ENCODE results near the gene ATP1B2. TPM values are rescaled to one million over a fixed set of nuclear protein-coding genes. Genes with fewer than 3 reads are reported as not detected.
A peak's percentile ranks its signal among the peaks of the same experiment; 100 is the strongest.

ATP1B2 gene
- polyA plus RNA-seq, 2 of the 4 experiments (the other 2 are of a cell fraction) = 0.10 to 0.16 TPM

- DNase-seq (ENCODE audit: low read depth in 1 of 2, low spot score in 1 of 2) (no peak), FAIRE-seq (peak; percentile 49), ATAC-seq (no peak)
- POLR2A ChIA-PET = interaction anchor here (0.7 to 1.1 kb wide), 2 partner anchors 27 to 41 kb away, joined by 3 read pairs; partner anchors contain the start of genes ATP1B2 and MPDU1
- CTCF ChIA-PET = interaction anchor here (0.7 to 7.7 kb wide), 8 partner anchors 10 to 113 kb away, joined by 3 to 56 read pairs (median 8); partner anchors contain the start of genes SOX15, TP53 and WRAP53
- TF ChIP-seq BHLHE40 (IDR thresholded peaks at IDR 0.05; ENCODE audit: low read depth, low read length) (no peak), CHD2 (IDR thresholded peaks at IDR 0.05; ENCODE audit: low read length, partially characterized antibody) (no peak)
- 99% methylated on average over 2 of the region's 2 CpGs for WGBS (ENCODE audit: missing lambda C conversion rate)
- Histone ChIP-seq H3K27ac (no peak overlapping the region), H3K4me3 (no peak overlapping the region), H3K4me1 (peaks cover 29% of the 10 kb centered on the region), H3K9me3 (no peaks in the 10 kb centered on the region), H3K4me2 (no peak overlapping the region)
Observed at GRCh38 chr17:7610641-7611040, 40.1 kb upstream of the ATP1B2 start.

GRCh38 chr17:7611635-7612293, 39.0 kb upstream of the ATP1B2 start:
- no peak for DNase-seq (ENCODE audit: low read depth in 1 of 2, low spot score in 1 of 2)
- 68% methylated on average over 3 of the region's 3 CpGs for WGBS (ENCODE audit: missing lambda C conversion rate)
- Histone ChIP-seq H3K4me1 (peaks cover 29% of the 10 kb centered on the region), H3K4me2 (peak overlapping the region; percentile 91), H3K9me3 (no peaks in the 10 kb centered on the region), H3K27ac (peak overlapping the region; percentile 40 to 66; a peak in 5 of 6 replicates), H3K4me3 (no peak overlapping the region)
- no peak for ATAC-seq
- FAIRE-seq = no peak
- ChIA-PET POLR2A (interaction anchor here (1.1 to 6.1 kb wide), 2 partner anchors 40 to 76 kb away, joined by 3 to 58 read pairs; partner anchors contain the start of genes ATP1B2, TP53 and WRAP53), CTCF (interaction anchor here (0.6 to 7.7 kb wide), 13 partner anchors 11 to 149 kb away, joined by 3 to 56 read pairs (median 5); partner anchors contain the start of genes SAT2, SOX15, TP53 and WRAP53)
- peak; percentile 82 for TF ChIP-seq NFE2L2 (conservative IDR thresholded peaks at IDR 0.05; ENCODE audit: low read length)
- TF ChIP-seq BHLHE40 (IDR thresholded peaks at IDR 0.05; ENCODE audit: low read depth, low read length) = no peak
- TF ChIP-seq MAFK (IDR thresholded peaks at IDR 0.05; ENCODE audit: partially characterized antibody) = peak; percentile 99

- no peak overlapping the region for H3K4me3 ChIP-seq
- 96% methylated on average over 1 of the region's 1 CpG for WGBS (ENCODE audit: missing lambda C conversion rate)
- no peaks in the 10 kb centered on the region for H3K9me3 ChIP-seq
- H3K4me1 ChIP-seq = peaks cover 29% of the 10 kb centered on the region
- peak overlapping the region; percentile 91 for H3K4me2 ChIP-seq
- TF ChIP-seq HES2 (IDR thresholded peaks at IDR 0.05) (no peak), MAFK (IDR thresholded peaks at IDR 0.05; ENCODE audit: partially characterized antibody) (no peak), CBX8 (IDR thresholded peaks at IDR 0.05) (no peak)
- no peak for DNase-seq (ENCODE audit: low read depth in 1 of 2, low spot score in 1 of 2)
- FAIRE-seq = peak; percentile 51
- POLR2A ChIA-PET = interaction anchor here (6.1 kb wide), 1 partner anchor 75 kb away, joined by 58 read pairs; the partner anchor contains the start of genes TP53 and WRAP53
- ATAC-seq = no peak
- H3K27ac ChIP-seq = peak overlapping the region; percentile 40 to 66; a peak in 4 of 6 replicates
- CTCF ChIA-PET = interaction anchor here (0.9 to 7.7 kb wide), 9 partner anchors 11 to 150 kb away, joined by 3 to 56 read pairs (median 5); partner anchors contain the start of genes SAT2, SOX15, TP53 and WRAP53
Observed at GRCh38 chr17:7612294-7612640, 38.5 kb upstream of the ATP1B2 start.

GRCh38 chr17:7613769-7614424, 36.8 kb upstream of the ATP1B2 start:
- DNase-seq (ENCODE audit: low read depth in 1 of 2, low spot score in 1 of 2) (peak in 1 of 2 experiments; percentile 54), FAIRE-seq (no peak)
- CTCF ChIA-PET = interaction anchor here (0.8 to 14.2 kb wide), 17 partner anchors 10 to 260 kb away, joined by 3 to 130 read pairs (median 8); partner anchors contain the start of genes SAT2, SHBG, SOX15 and TP53

More at GRCh38 chr17:7613769-7614424, 36.8 kb upstream of the ATP1B2 start:
- POLR2A ChIA-PET = interaction anchor here (1.7 to 6.1 kb wide), 5 partner anchors 13 to 130 kb away, joined by 4 to 58 read pairs (median 15); partner anchors contain the start of genes CD68, MPDU1, POLR2A and SAT2
- peak overlapping the region; percentile 91 for H3K4me2 ChIP-seq
- H3K4me3 ChIP-seq = peak overlapping the region; percentile 84
- peak overlapping the region; percentile 92 to 95 for H3K27ac ChIP-seq
- WGBS (ENCODE audit: missing lambda C conversion rate) = 5% methylated on average over 20 of the region's 20 CpGs
- H3K4me1 ChIP-seq = peaks cover 29% of the 10 kb centered on the region
- no peak for TF ChIP-seq NR3C1 (IDR thresholded peaks at IDR 0.05)
- TF ChIP-seq MYC (IDR thresholded peaks at IDR 0.05; ENCODE audit: borderline replicate concordance, low read length) = peak; percentile 33; the same call in 1 of the 2 replicates
- TF ChIP-seq USF2 (IDR thresholded peaks at IDR 0.05) = no peak
- no peak for TF ChIP-seq CHD4 (IDR thresholded peaks at IDR 0.05; ENCODE audit: borderline replicate concordance)
- TF ChIP-seq KDM5A (IDR thresholded peaks at IDR 0.05) = no peak
- no peak for TF ChIP-seq ZC3H11A (IDR thresholded peaks at IDR 0.05)
- no peak for TF ChIP-seq CBX2 (IDR thresholded peaks at IDR 0.05; ENCODE audit: borderline replicate concordance, low read depth)
- peak in 1 of 2 experiments; percentile 57; a peak in 2 of 4 replicates for TF ChIP-seq CEBPB (IDR thresholded peaks at IDR 0.05)
- TF ChIP-seq HOXA7 (CRISPR knock-in tag; IDR thresholded peaks at IDR 0.05) = no peak
- TF ChIP-seq RCOR1 (IDR thresholded peaks at IDR 0.05; ENCODE audit: low read depth, low read length) = no peak
- no peak for TF ChIP-seq EP300 (IDR thresholded peaks at IDR 0.05)
- TF ChIP-seq MAX (IDR thresholded peaks at IDR 0.05) = peak; percentile 19; the same call in 1 of the 2 replicates
- TF ChIP-seq PHF8 (IDR thresholded peaks at IDR 0.05; ENCODE audit: borderline replicate concordance, low read depth) = no peak
- TF ChIP-seq HOXB13 (CRISPR knock-in tag; IDR thresholded peaks at IDR 0.05; ENCODE audit: low read depth) = no peak
- H3K9me3 ChIP-seq = no peaks in the 10 kb centered on the region
- ATAC-seq = peak; percentile 2 to 14; a peak in 4 of 6 replicates

Measured in A549 (cell line).